Renal cortical epithelial cell (primary cell): ENCODE measurements around the gene SMIM1. TPM values are rescaled to one million over a fixed set of nuclear protein-coding genes. Genes with fewer than 3 reads are reported as not detected.

Source experiments
- DNase-seq: peaks from one replicate; pipeline ENCODE4 v3.0.0-alpha.2; 2011; ENCODE audit warnings: low read depth
- total RNA-seq: library from RNA; depleted of rRNA; stranded (reverse); fragments of >200 nt; gene quantifications from 2 replicates; pipeline ENCODE4 v1.2.3, GENCODE V29; 2014

Gene SMIM1
- total RNA-seq, 1 donor from 2014 or later = 4.8 TPM

GRCh38 chr1:3756394-3756793 lies 16.2 kb upstream of the SMIM1 start:
- DNase-seq = no peak

- DNase-seq = no peak
Measured at GRCh38 chr1:3759164-3759563, 13.4 kb upstream of the SMIM1 start.

- no peak for DNase-seq
Measured at GRCh38 chr1:3759796-3760195, 12.8 kb upstream of the SMIM1 start.

- no peak for DNase-seq
Measured at GRCh38 chr1:3761296-3762010, 11.1 kb upstream of the SMIM1 start.

GRCh38 chr1:3762151-3762872 lies 10.2 kb upstream of the SMIM1 start:
- DNase-seq = no peak

- DNase-seq = no peak
Measured at GRCh38 chr1:3762873-3763228, 9.7 kb upstream of the SMIM1 start.

- no peak for DNase-seq
Measured at GRCh38 chr1:3763351-3764125, 9.0 kb upstream of the SMIM1 start.

- no peak for DNase-seq
Measured at GRCh38 chr1:3767328-3767925, 5.1 kb upstream of the SMIM1 start.

- no peak for DNase-seq
Measured at GRCh38 chr1:3768811-3769390, 3.6 kb upstream of the SMIM1 start.

- DNase-seq = no peak
Measured at GRCh38 chr1:3770047-3770765, 2.3 kb upstream of the SMIM1 start.

- DNase-seq = no peak
Measured at GRCh38 chr1:3771108-3772026, 1.2 kb upstream of the SMIM1 start.

- peak; percentile 58 for DNase-seq
Measured at GRCh38 chr1:3772027-3772714, 378 bp upstream of the SMIM1 start.

- DNase-seq = no peak
Measured at GRCh38 chr1:3773572-3774275, 1.2 kb downstream of the SMIM1 start.

GRCh38 chr1:3774276-3774945 lies 1.9 kb downstream of the SMIM1 start:
- no peak for DNase-seq

GRCh38 chr1:3774946-3775489 lies 2.5 kb downstream of the SMIM1 start:
- peak; percentile 17 for DNase-seq

- peak; percentile 65 for DNase-seq
Measured at GRCh38 chr1:3775490-3776230, 3.1 kb downstream of the SMIM1 start.

GRCh38 chr1:3776231-3776961 lies 3.8 kb downstream of the SMIM1 start:
- peak; percentile 15 for DNase-seq
